SJCRH30 (cell line): ENCODE measurements around the gene SDK2. TPM values are rescaled to one million over a fixed set of nuclear protein-coding genes. Genes with fewer than 3 reads are reported as not detected.

Source experiments
- DNase-seq, 2 experiments: peaks; one replicate each; pipeline ENCODE4 v3.0.0-alpha.2; 2015 to 2020
- H3K27ac ChIP-seq: fragments of 250-450 bp; sonication (Bioruptor Pico); 2 replicates; pipeline ENCODE4 v1.5.1; 2020; ENCODE audit warnings: mild to moderate bottlenecking, moderate library complexity
- H3K27me3 ChIP-seq: fragments of 250-450 bp; sonication (Bioruptor Pico); 2 replicates; pipeline ENCODE4 v1.5.1; 2020; ENCODE audit warnings: mild to moderate bottlenecking, moderate library complexity
- H3K36me3 ChIP-seq: fragments of 250-450 bp; sonication (Bioruptor Pico); 2 replicates; pipeline ENCODE4 v1.5.1; 2020; ENCODE audit warnings: mild to moderate bottlenecking, moderate library complexity
- H3K4me1 ChIP-seq: fragments of 250-450 bp; sonication (Bioruptor Pico); 2 replicates; pipeline ENCODE4 v1.5.1; 2020; ENCODE audit warnings: mild to moderate bottlenecking, moderate library complexity
- H3K4me3 ChIP-seq: fragments of 250-450 bp; sonication (Bioruptor Pico); 2 replicates; pipeline ENCODE4 v1.5.1; 2020; ENCODE audit warnings: mild to moderate bottlenecking, moderate library complexity
- H3K9me3 ChIP-seq: fragments of 250-450 bp; sonication (Bioruptor Pico); replicated peaks from 2 replicates; pipeline ENCODE4 v1.5.1; 2020; ENCODE audit warnings: mild to moderate bottlenecking, moderate library complexity
- total RNA-seq: library from RNA; depleted of rRNA; stranded (reverse); fragments of >200 nt; shearing (Covaris generic); gene quantifications from 2 replicates; pipeline ENCODE4 v1.2.3, GENCODE V29; 2014

SDK2 gene
- total RNA-seq, 1 experiment from 2014 or later = 15.2 TPM

DNA sequence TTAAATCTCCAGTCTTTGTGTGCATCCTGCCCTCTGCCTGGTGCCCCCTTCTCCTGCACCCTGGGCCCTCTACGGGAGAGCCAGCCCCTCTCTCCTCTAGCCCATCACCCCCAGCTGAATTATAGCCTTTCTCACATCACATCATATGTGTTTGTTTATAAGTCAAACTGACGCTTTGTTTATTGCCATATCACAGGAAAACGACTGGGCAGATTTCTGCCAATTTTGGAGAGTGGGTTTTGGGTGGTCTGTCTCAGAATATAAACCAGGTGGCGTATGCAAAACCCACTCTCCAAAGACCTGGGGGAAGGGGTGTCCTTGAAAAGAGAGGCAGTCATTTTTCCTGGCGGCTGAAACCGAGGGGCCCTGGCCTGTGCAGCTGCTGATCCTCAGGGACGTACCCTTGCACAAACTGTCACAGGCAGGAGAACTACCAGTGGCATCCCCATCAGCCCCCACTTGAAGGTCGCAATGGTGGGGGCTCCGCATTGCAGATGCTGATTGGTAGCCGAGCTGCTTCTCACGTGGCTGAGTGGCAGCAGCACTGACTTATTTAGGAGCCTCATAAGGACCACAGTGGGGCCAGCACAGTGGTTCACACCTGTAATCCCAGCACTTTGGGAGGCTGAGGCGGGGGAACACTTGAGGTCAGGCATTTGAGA is 297.6 kb downstream of the SDK2 start:
- peaks cover 43% of the 10 kb centered on the region for H3K4me1 ChIP-seq

DNA sequence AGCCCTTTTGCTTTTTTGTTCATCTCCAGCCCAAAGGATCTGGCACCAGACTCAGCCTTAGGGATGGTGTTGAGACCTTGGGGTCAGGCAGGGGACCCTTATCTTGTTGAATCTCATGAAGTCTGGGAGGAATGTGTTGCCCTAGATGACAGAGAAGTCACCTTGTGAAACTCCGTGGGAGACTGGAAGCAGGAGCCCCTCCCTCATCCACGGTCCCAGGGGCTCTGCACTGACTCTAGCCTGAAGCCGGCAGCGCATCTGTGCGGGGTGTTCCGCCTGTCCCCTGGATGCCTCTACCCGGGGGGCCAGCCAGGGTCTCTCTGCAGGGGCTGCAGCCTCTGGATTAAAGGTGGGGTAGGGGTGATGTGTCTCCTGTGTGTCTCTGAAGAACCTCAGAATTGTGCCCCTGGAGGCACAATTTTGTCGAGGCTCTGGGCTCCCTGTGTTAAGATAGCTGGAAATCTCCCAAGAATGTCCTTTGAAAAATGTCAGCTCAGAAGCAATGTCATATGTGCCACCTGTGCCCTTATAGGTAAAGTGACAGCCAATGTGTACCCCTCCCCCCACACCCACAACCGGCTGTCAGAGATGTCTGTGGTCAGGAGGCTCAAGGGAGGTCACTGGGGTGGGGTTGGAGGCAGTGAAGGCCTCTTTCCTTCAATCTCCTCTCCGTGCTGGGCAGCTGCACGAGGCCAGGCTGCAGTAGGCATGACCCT is 300.3 kb downstream of the SDK2 start:
- Histone ChIP-seq H3K4me1 (peaks cover 40% of the 10 kb centered on the region), H3K36me3 (no peaks in the 10 kb centered on the region), H3K4me3 (peak overlapping the region; percentile 29)

More for the DNA sequence above, 297.6 kb downstream of the SDK2 start:
- no peak overlapping the region for H3K27ac ChIP-seq
- no peaks in the 10 kb centered on the region for H3K36me3 ChIP-seq
- no peak for DNase-seq
- no peaks in the 10 kb centered on the region for H3K9me3 ChIP-seq
- no peaks in the 10 kb centered on the region for H3K27me3 ChIP-seq
- H3K4me3 ChIP-seq = no peak overlapping the region

DNA sequence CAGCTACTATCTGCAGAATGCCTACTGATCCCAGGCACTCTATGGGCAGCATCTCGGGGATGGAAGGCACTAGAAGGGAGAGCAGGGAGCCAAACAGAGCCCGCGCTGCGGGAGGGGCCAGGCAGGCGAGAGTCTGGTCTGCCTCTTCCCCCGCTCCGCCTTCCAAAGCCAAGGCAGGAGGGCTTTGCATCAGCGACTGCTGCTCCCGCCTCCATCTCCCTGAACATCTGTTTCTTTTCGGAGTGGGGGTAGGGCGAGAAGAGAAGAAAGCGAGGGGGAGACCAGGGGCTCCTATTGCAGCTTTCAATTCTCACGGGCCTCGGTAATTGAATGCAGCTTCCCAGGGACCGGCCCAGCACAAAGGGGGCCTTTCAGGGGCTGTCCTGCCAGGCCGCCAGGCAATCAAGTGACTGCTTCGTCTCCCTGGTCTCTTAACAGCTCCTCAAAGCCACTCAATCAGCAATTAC is 301.0 kb downstream of the SDK2 start:
- Histone ChIP-seq H3K4me3 (peak overlapping the region; percentile 29), H3K27me3 (no peaks in the 10 kb centered on the region), H3K27ac (peak overlapping the region; percentile 92), H3K36me3 (no peaks in the 10 kb centered on the region), H3K9me3 (no peaks in the 10 kb centered on the region), H3K4me1 (peaks cover 33% of the 10 kb centered on the region)
- peak; percentile 99 for DNase-seq

More for the DNA sequence above, 300.3 kb downstream of the SDK2 start:
- H3K9me3 ChIP-seq = no peaks in the 10 kb centered on the region
- DNase-seq = peak; percentile 68 to 75
- H3K27ac ChIP-seq = peak overlapping the region; percentile 92
- no peaks in the 10 kb centered on the region for H3K27me3 ChIP-seq

DNA sequence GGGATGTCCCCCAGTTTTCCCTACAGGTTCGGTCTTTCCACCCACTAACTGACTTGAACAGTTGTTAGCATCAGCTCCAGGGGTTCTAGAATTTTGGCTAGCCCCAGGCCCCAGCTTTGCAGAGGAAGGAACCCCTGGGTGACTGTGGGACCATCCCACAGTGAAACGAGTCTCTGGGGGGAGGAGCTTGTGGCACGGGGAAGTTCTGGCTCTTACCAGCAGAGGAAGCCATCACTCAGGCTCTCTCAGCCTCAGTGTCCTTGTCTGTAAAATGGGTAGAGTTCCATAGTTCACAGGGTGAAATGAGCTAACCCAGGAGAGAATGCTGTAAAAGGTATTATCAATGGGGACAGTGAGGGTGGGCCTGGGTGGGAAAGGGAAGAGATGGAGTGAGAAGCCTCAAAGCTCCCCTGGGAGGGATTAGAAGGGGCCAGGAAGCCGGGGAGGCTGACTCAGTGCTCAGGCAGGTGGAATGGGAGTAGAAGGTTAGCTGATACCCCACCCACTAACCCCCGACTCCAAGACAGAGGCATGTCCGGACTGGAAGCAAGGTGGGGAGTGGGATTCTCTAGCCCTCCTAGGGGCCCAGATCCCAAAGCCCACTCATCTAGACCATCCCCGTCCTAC is 301.6 kb downstream of the SDK2 start:
- Histone ChIP-seq H3K4me3 (peak overlapping the region; percentile 29), H3K27me3 (no peaks in the 10 kb centered on the region), H3K27ac (peak overlapping the region; percentile 92), H3K36me3 (no peaks in the 10 kb centered on the region), H3K9me3 (no peaks in the 10 kb centered on the region), H3K4me1 (peaks cover 33% of the 10 kb centered on the region)
- DNase-seq = peak; percentile 90 to 91

DNA sequence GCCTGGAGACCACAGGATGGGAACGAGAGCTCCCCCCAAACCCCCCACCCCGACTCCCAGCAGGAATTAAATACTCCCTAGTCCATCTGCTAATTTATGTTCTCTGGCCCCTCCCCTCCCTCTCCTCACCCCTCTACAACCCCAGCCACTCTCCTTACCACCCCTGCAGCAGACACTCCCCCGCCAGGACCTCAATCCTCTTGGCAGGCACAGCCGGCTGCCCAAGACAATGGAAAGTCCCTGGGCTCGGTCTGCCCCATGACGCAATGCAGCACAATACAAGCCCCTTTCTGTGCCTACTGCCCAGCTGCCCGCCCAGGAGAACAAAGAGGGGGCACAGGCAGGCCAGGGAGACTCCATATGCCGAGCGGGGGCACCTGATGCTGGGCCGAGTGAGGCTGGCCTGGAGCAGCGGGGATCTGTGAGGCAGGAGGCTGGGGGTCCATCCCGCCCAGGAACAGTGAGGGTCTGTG is 302.2 kb downstream of the SDK2 start:
- Histone ChIP-seq H3K9me3 (no peaks in the 10 kb centered on the region), H3K4me1 (peaks cover 33% of the 10 kb centered on the region), H3K27ac (peak overlapping the region; percentile 92), H3K36me3 (no peaks in the 10 kb centered on the region), H3K4me3 (peak overlapping the region; percentile 15), H3K27me3 (no peaks in the 10 kb centered on the region)
- peak; percentile 98 for DNase-seq

DNA sequence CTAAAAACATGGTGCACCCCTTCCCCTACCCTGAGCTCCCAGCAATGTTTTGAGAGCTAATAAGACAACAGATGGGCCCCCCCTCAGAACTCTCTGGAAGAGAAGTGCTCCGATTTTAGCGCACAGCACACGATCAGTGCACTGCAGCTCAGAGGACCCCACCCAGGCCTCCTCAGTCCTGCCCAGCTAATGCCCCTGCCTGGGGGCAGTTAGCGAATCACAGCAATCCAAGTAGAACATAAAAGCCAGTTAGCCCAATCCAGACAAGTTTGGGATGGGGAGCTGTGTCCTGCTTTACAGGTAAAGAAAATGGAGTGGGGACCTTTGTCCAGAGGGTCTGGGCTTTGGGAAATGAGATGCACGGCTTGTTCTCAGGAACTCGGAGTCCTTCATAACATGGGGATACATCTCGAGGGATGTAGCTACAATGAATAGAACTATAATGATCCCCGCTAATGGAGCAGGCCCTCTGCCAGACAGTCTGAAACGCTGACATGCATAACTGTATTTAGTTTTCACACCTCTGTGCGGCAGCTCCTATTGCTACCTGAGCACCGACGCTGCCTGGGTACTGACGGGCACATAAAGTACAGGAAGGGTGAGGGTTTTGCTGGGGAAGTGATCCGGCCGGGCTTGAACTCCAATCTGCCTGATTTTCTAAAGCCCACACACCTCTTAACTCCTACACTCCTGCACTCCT is 302.7 kb downstream of the SDK2 start:
- DNase-seq = no peak
- Histone ChIP-seq H3K36me3 (no peaks in the 10 kb centered on the region), H3K4me1 (peaks cover 33% of the 10 kb centered on the region), H3K27me3 (no peaks in the 10 kb centered on the region), H3K9me3 (no peaks in the 10 kb centered on the region), H3K27ac (peak overlapping the region; percentile 92), H3K4me3 (no peak overlapping the region)

DNA sequence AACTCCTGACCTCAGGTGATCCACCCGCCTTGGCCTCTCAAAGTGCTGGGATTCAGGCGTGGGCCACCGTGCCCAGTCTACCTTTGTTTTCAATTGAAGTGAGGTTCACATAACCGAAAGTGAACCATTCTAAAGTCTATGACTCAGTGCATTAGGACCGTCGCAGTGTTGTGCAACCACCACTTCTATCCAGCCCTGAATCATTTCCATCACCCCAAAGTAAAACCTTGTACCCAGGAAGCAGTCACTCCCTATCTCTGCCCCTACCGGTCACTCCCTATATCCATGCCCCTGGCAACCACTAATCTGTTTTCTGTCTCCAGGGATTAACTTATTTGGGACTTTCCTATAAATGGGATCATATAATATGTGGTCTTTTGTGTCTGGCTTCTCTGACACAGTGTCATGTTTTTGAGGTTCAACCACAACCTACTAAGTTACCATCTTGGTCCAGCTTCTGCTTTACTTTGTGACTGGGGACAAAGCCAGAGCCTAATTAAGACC is 304.1 kb downstream of the SDK2 start:
- H3K27ac ChIP-seq = no peak overlapping the region
- H3K4me3 ChIP-seq = no peak overlapping the region
- H3K4me1 ChIP-seq = peaks cover 33% of the 10 kb centered on the region
- no peaks in the 10 kb centered on the region for H3K36me3 ChIP-seq
- DNase-seq = peak; percentile 63 to 81
- H3K27me3 ChIP-seq = no peaks in the 10 kb centered on the region
- H3K9me3 ChIP-seq = no peaks in the 10 kb centered on the region

DNA sequence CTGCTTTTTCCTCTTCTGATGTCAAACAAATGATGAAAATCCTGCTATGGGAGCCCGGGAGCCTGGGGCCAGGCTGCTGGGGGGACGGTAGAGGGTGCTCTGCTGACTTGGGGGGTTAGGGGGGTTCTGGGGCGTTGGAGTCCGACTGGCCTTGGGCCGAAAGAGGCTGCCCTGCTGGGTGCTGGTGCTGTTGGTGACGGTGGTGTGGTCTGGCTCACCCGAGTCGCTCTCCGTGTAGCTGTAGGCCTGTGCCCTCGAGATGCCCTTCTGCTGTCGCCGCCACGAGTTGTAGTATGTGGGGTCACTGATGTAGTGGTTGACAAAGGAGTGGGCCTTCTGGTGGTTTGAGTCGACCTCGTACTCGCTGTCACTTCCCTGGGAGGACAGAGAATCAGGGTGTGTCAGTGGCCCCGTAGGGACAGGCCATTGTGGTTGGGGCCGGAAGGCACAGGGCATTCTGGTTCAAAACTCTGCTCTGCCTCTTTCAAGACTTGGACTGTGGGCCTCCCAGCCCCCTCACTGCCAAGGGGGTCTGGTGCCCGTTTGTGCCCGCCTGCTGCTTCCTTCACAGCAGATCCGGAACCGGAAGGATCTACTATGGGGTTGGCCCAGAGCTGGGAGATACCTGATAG is 305.6 kb downstream of the SDK2 start:
- DNase-seq = no peak
- no peaks in the 10 kb centered on the region for H3K9me3 ChIP-seq
- H3K36me3 ChIP-seq = no peaks in the 10 kb centered on the region
- H3K4me3 ChIP-seq = no peak overlapping the region
- no peaks in the 10 kb centered on the region for H3K27me3 ChIP-seq
- peaks cover 21% of the 10 kb centered on the region for H3K4me1 ChIP-seq
- H3K27ac ChIP-seq = no peak overlapping the region

DNA sequence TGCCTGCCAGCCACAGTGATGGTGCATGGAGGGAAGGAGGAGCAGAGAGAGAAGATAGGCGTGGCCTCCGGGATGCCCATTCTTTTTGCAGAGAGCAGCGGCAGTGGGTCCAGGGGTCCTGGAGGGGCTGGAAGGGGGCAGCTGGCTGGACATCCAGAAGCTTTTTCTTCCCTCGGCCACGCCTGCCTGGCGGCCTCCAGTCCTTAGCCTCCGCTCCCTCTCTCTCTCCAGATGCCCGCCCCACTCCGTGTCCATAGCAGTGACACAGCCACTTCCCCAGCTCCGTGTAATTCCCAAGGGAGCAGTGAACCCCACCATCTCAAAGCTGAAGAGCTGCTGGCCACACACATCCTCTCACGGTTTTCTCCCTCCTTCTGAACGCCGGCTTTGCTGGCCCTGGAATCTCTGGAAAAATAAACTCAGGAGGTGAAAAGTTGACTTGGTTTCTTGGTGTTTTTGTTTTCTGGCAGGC is 306.2 kb downstream of the SDK2 start:
- no peaks in the 10 kb centered on the region for H3K27me3 ChIP-seq
- no peaks in the 10 kb centered on the region for H3K36me3 ChIP-seq
- no peaks in the 10 kb centered on the region for H3K9me3 ChIP-seq
- no peak overlapping the region for H3K4me3 ChIP-seq
- peak; percentile 36 to 48 for DNase-seq
- H3K27ac ChIP-seq = no peak overlapping the region
- H3K4me1 ChIP-seq = peaks cover 19% of the 10 kb centered on the region

DNA sequence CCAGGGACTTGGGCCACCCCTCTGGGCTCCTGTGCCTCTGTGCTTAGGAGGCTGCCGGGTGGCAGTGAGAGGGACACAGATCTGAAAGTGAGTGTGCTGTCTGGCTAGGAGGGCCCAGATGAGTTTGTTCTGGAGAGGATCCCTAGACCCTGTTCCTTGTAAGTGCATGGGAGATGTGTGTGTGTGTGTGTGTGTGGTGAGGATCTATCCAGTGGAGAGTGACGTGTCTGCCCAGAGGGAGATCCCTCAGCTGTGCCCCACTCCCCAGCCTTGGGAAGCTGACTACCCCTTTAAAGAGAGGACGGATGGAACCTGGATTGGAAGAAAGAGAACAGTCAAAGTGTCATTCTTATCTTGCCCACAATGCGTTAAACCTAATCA is 306.9 kb downstream of the SDK2 start:
- Histone ChIP-seq H3K4me3 (no peak overlapping the region), H3K27me3 (no peaks in the 10 kb centered on the region), H3K36me3 (no peaks in the 10 kb centered on the region), H3K27ac (no peak overlapping the region), H3K9me3 (no peaks in the 10 kb centered on the region), H3K4me1 (peaks cover 13% of the 10 kb centered on the region)
- no peak for DNase-seq

DNA sequence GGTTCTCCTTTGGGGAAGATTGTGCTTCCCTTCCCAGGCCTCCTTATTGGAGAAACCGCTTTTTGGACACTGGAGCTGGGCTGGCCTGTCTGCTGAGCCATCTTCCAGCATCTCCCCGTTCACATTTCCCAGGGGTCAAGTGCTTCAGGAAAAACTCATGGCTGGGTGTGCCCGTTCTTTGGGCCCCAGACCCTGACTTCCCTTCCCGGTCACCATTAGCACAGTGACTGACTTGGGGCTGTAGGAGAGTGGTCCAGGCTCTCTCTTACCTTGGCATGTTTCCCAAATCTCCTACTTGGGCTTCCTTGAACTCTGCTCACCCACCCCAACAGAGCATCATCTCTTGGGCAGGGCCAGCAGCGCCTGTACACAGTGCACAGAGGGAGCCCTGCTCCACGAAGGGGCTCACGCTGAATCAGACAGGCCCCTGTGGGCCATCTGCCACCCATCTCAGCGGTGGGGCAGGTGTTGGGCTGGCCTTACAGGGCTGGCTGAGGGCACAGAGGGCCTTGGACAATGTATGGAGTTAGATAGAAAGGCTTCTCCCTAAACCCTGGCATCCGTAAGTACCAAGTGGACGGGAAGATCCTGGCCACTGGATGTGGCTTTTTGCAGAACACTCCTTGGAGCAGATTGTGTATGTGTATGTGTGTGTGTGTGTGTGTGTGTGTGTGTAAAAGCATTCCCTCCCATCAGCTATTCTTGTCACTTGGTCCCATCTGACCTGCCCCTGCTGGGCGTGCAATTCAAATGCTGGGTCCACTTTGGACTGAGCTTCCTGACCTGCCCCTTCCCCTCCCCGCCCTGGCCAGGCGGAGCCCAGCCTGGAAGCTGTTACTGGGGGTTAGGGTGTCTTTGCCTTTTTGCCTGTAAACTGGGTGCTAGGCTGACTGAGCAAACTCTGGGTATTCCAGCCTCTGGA is 307.6 kb downstream of the SDK2 start:
- H3K27ac ChIP-seq = no peak overlapping the region
- peaks cover 9% of the 10 kb centered on the region for H3K4me1 ChIP-seq
- no peak overlapping the region for H3K4me3 ChIP-seq
- H3K36me3 ChIP-seq = no peaks in the 10 kb centered on the region
- DNase-seq = no peak
- peaks cover 2% of the 10 kb centered on the region; the same call in 1 of the 2 replicates for H3K27me3 ChIP-seq
- H3K9me3 ChIP-seq = no peaks in the 10 kb centered on the region

DNA sequence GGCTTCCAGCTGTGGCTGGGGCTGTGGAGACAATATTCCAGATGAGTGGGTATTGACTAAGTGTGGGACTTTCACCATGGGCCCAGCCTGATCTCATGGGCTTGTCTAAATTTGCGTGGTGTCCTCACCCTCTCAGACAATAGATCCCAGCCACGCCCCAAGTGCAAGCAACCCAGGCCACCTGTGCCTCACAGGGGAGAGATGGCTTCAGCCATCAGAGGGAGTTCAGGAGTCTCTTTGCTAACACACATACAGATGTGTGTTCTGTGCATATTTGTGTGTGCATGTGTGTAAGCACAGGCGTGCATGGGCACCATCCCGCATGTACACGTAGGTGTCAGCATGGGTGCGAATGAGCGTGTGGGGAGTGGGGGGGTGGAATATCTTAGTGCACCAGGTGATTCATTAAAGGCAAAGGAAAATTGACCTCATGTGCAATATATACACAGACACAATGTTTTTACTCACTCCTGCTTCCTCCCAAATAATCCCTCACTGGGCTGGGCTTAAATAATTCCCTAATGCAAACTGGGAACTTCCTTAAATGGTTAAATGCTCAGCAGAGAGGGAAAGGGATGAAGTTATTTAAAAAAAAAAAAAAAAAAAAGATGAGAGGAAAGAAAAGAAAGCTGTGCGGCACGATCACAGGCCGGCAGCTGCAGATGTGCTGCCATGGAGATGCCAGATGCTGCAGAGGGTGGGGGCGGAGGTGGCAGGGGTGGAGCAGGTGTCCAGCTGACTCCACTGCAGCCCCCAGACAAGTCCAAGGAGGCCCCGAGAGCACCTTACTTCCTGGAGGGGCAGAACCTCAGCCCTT is 308.4 kb downstream of the SDK2 start:
- peaks cover 5% of the 10 kb centered on the region; the same call in 1 of the 2 replicates for H3K27me3 ChIP-seq
- no peaks in the 10 kb centered on the region for H3K9me3 ChIP-seq
- peaks cover 4% of the 10 kb centered on the region for H3K4me1 ChIP-seq
- no peak for DNase-seq
- H3K4me3 ChIP-seq = no peak overlapping the region
- no peak overlapping the region for H3K27ac ChIP-seq
- no peaks in the 10 kb centered on the region for H3K36me3 ChIP-seq
